ENCODE measurements around the gene NRP1. TPM values are rescaled to one million over a fixed set of nuclear protein-coding genes. Genes with fewer than 3 reads are reported as not detected.

Gene NRP1
- polyA plus RNA-seq, 2 of the 4 experiments (the other 2 are of a cell fraction), result 121 to 259 TPM

- WGBS (ENCODE audit: missing lambda C conversion rate), result 92% methylated on average over 7 of the region's 7 CpGs
- no peak overlapping the region for H3K4me3 ChIP-seq
- DNase-seq (ENCODE audit: low read depth in 1 of 2, low spot score in 1 of 2) (no peak), ATAC-seq (no peak), FAIRE-seq (no peak)
- H3K4me1 ChIP-seq, result peaks cover 20% of the 10 kb centered on the region
- no peak for TF ChIP-seq CEBPB (IDR thresholded peaks at IDR 0.05)
- no peak for TF ChIP-seq MAX (IDR thresholded peaks at IDR 0.05)
- TF ChIP-seq CTCF (IDR thresholded peaks at IDR 0.05), result no peak
- ChIA-PET CTCF (interaction anchor here (0.7 to 7.5 kb wide), 3 partner anchors 14 to 120 kb away, joined by 4 to 107 read pairs (median 6); no protein-coding TSS in a partner anchor), POLR2A (no interaction called here)
- peak overlapping the region; percentile 13 to 89; a peak in 4 of 6 replicates for H3K27ac ChIP-seq
- H3K4me2 ChIP-seq, result no peak overlapping the region
- H3K9me3 ChIP-seq, result peaks cover 17% of the 10 kb centered on the region; the same call in 1 of the 3 replicates
Measured at GRCh38 chr10:33152146-33152545, 182.3 kb downstream of the NRP1 start.

DNA sequence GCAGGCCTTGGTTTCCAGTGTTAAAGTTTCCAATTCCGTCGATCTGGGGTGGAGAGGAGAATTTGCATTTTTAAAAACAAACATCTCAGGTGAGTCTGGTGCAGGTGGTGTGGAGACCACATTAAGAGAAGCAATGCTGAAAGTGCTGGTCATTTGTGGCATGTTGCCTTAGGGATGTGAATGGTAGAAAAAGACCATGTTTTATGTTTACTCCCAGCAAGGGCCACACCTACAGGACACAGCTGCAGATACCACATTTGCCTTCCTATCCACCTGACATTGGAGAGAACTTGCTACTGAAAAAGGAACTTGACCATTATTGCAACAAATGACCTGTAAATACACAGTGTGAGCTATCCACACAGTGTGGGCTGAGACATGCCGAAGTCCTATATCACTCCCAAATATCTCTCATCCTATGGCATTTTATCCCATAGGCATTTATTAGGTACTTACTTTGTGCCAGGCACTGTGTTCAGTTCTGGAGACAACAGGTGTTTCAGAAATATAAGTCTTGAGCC is 183.1 kb downstream of the NRP1 start:
- peak overlapping the region; percentile 13 to 89; a peak in 4 of 6 replicates for H3K27ac ChIP-seq
- peaks cover 13% of the 10 kb centered on the region for H3K4me1 ChIP-seq
- H3K9me3 ChIP-seq, result peaks cover 17% of the 10 kb centered on the region; the same call in 1 of the 3 replicates
- WGBS (ENCODE audit: missing lambda C conversion rate), result 87% methylated on average over 3 of the region's 3 CpGs
- ATAC-seq (no peak), FAIRE-seq (no peak), DNase-seq (ENCODE audit: low read depth in 1 of 2, low spot score in 1 of 2) (no peak)
- ChIA-PET CTCF (interaction anchor here (7.5 kb wide), 1 partner anchor 13 kb away, joined by 107 read pairs; no protein-coding TSS in a partner anchor), POLR2A (no interaction called here)
- H3K4me3 ChIP-seq, result no peak overlapping the region
- TF ChIP-seq RCOR1 (IDR thresholded peaks at IDR 0.05; ENCODE audit: low read depth, low read length) (no peak), NFE2L2 (conservative IDR thresholded peaks at IDR 0.05; ENCODE audit: low read length) (no peak), TP53 (CRISPR knock-in tag; IDR thresholded peaks at IDR 0.05) (no peak), RARB (CRISPR knock-in tag; IDR thresholded peaks at IDR 0.05) (no peak), PBX3 (IDR thresholded peaks at IDR 0.05) (no peak), REST (IDR thresholded peaks at IDR 0.05) (no peak), HDAC2 (IDR thresholded peaks at IDR 0.05) (no peak), NR3C1 (IDR thresholded peaks at IDR 0.05) (no peak), HOXB5 (CRISPR knock-in tag; IDR thresholded peaks at IDR 0.05) (no peak), KDM5A (IDR thresholded peaks at IDR 0.05) (no peak), EHF (CRISPR knock-in tag; IDR thresholded peaks at IDR 0.05) (no peak), EP300 (IDR thresholded peaks at IDR 0.05) (no peak), HOXA7 (CRISPR knock-in tag; IDR thresholded peaks at IDR 0.05) (no peak)
- TF ChIP-seq, protein P1, sequence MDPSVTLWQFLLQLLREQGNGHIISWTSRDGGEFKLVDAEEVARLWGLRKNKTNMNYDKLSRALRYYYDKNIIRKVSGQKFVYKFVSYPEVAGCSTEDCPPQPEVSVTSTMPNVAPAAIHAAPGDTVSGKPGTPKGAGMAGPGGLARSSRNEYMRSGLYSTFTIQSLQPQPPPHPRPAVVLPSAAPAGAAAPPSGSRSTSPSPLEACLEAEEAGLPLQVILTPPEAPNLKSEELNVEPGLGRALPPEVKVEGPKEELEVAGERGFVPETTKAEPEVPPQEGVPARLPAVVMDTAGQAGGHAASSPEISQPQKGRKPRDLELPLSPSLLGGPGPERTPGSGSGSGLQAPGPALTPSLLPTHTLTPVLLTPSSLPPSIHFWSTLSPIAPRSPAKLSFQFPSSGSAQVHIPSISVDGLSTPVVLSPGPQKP (IDR thresholded peaks at IDR 0.05; ENCODE audit: low read depth, low read length), result no peak
- no peak overlapping the region for H3K4me2 ChIP-seq
